Osteoblast (primary cell): Measurements from ENCODE around the gene FSTL4. TPM values are rescaled to one million over a fixed set of nuclear protein-coding genes. Genes with fewer than 3 reads are reported as not detected.

Experiments
- DNase-seq: peaks from one replicate; pipeline ENCODE4 v3.0.0; 2011; ENCODE audit warnings: low spot score, mixed read lengths; ENCODE audit not compliant: insufficient read length; ENCODE audit errors: missing footprints
- H2AFZ ChIP-seq: 2 replicates; pipeline ENCODE4 v1.6.0; 2011; ENCODE audit warnings: mild to moderate bottlenecking, low read length
- H3K27ac ChIP-seq: 2 replicates; pipeline ENCODE4 v1.5.1; 2011; ENCODE audit warnings: mild to moderate bottlenecking, low read depth, low read length, moderate library complexity
- H3K27me3 ChIP-seq: 2 replicates; pipeline ENCODE4 v1.6.0; 2012; ENCODE audit warnings: mild to moderate bottlenecking, control low read depth, inconsistent platforms, low read length, moderate library complexity; ENCODE audit not compliant: insufficient read depth
- H3K36me3 ChIP-seq: 2 replicates; pipeline ENCODE4 v1.5.1; 2011; ENCODE audit warnings: mild to moderate bottlenecking, low read length, control low read depth, moderate library complexity; ENCODE audit not compliant: insufficient read depth
- H3K4me1 ChIP-seq: 2 replicates; pipeline ENCODE4 v1.5.1; 2011; ENCODE audit warnings: mild to moderate bottlenecking, low read length, control low read depth, moderate library complexity; ENCODE audit not compliant: insufficient read depth
- H3K4me2 ChIP-seq: 2 replicates; pipeline ENCODE4 v1.6.0; 2011; ENCODE audit warnings: mild to moderate bottlenecking, low read length; ENCODE audit not compliant: insufficient read depth
- H3K4me3 ChIP-seq: fragments of 200-600 bp; sonication (generic); 3 replicates; pipeline ENCODE4 v1.5.1; 2012; ENCODE audit warnings: mild to moderate bottlenecking, low read length, inconsistent platforms; ENCODE audit not compliant: insufficient read depth
- H3K79me2 ChIP-seq: 2 replicates; pipeline ENCODE4 v1.6.0; 2012; ENCODE audit warnings: mild to moderate bottlenecking, low read length, control low read depth, inconsistent platforms; ENCODE audit not compliant: insufficient read depth
- H3K9me3 ChIP-seq: 2 replicates; pipeline ENCODE4 v1.5.1; 2011; ENCODE audit warnings: low read depth, low read length, control low read depth
- H4K20me1 ChIP-seq: 2 replicates; pipeline ENCODE4 v1.6.0; 2012; ENCODE audit warnings: mild to moderate bottlenecking, low read length, control low read depth; ENCODE audit not compliant: insufficient read depth
- CTCF ChIP-seq: IDR thresholded peaks from 2 replicates; pipeline ENCODE4 v1.5.1; 2011; ENCODE audit warnings: mild to moderate bottlenecking, low read depth, low read length, moderate library complexity; ENCODE audit errors: extremely low read depth
- total RNA-seq: library from RNA; depleted of rRNA; stranded (reverse); fragments of >200 nt; gene quantifications from 2 replicates; pipeline ENCODE4 v1.2.3, GENCODE V29; 2012

The FSTL4 gene
- total RNA-seq, 1 donor = not detected

GRCh38 chr5:133295520-133295919 is 316.8 kb downstream of the FSTL4 start:
- Histone ChIP-seq H3K79me2 (no peaks in the 10 kb centered on the region), H3K9me3 (no peaks in the 10 kb centered on the region), H3K36me3 (no peaks in the 10 kb centered on the region), H3K4me2 (no peak overlapping the region), H3K27me3 (no peaks in the 10 kb centered on the region), H3K4me3 (no peak overlapping the region), H3K27ac (no peak overlapping the region), H2AFZ (no peak overlapping the region), H4K20me1 (no peaks in the 10 kb centered on the region), H3K4me1 (no peaks in the 10 kb centered on the region)
- no peak for DNase-seq
- TF ChIP-seq CTCF = no peak

- H3K9me3 ChIP-seq = no peaks in the 10 kb centered on the region
- H3K4me3 ChIP-seq = no peak overlapping the region
- H4K20me1 ChIP-seq = no peaks in the 10 kb centered on the region
- no peak overlapping the region for H3K27ac ChIP-seq
- H2AFZ ChIP-seq = no peak overlapping the region
- DNase-seq = no peak
- no peak overlapping the region for H3K4me2 ChIP-seq
- H3K79me2 ChIP-seq = no peaks in the 10 kb centered on the region
- no peaks in the 10 kb centered on the region for H3K27me3 ChIP-seq
- H3K36me3 ChIP-seq = no peaks in the 10 kb centered on the region
- no peaks in the 10 kb centered on the region for H3K4me1 ChIP-seq
- no peak for TF ChIP-seq CTCF
Measured at GRCh38 chr5:133294380-133294779, 318.0 kb downstream of the FSTL4 start.

- no peaks in the 10 kb centered on the region for H3K27me3 ChIP-seq
- no peaks in the 10 kb centered on the region for H3K79me2 ChIP-seq
- no peak overlapping the region for H2AFZ ChIP-seq
- H3K4me1 ChIP-seq = no peaks in the 10 kb centered on the region
- no peaks in the 10 kb centered on the region for H3K9me3 ChIP-seq
- no peak overlapping the region for H3K27ac ChIP-seq
- H3K36me3 ChIP-seq = no peaks in the 10 kb centered on the region
- H3K4me3 ChIP-seq = no peak overlapping the region
- H3K4me2 ChIP-seq = no peak overlapping the region
- no peak for DNase-seq
- no peaks in the 10 kb centered on the region for H4K20me1 ChIP-seq
- no peak for TF ChIP-seq CTCF
Measured at GRCh38 chr5:133293960-133294359, 318.4 kb downstream of the FSTL4 start.

- TF ChIP-seq CTCF = no peak
- no peak for DNase-seq
- no peaks in the 10 kb centered on the region for H4K20me1 ChIP-seq
- H3K4me3 ChIP-seq = no peak overlapping the region
- H2AFZ ChIP-seq = no peak overlapping the region
- no peaks in the 10 kb centered on the region for H3K79me2 ChIP-seq
- H3K9me3 ChIP-seq = no peaks in the 10 kb centered on the region
- no peak overlapping the region for H3K27ac ChIP-seq
- H3K4me2 ChIP-seq = no peak overlapping the region
- H3K36me3 ChIP-seq = no peaks in the 10 kb centered on the region
- H3K4me1 ChIP-seq = no peaks in the 10 kb centered on the region
- H3K27me3 ChIP-seq = no peaks in the 10 kb centered on the region
Measured at GRCh38 chr5:133292300-133292699, 320.0 kb downstream of the FSTL4 start.
